MCF 10A (cell line): Measurements from ENCODE around the gene SMYD3. TPM values are rescaled to one million over a fixed set of nuclear protein-coding genes. Genes with fewer than 3 reads are reported as not detected.

Source experiments
- BruUV-seq: library from RNA; stranded (reverse); fragments of 400-500 nt; replicated peaks from 2 replicates; lab custom pipeline; 2021; lab: Mats Ljungman, UMichigan
- CTCF ChIA-PET: fragments of 300-600 bp; sonication (Branson Sonifier 250); formaldehyde crosslinking; extraction: SDS; loops from one replicate; lab custom pipeline; 2021; ENCODE audit warnings: antibody characterized with exemption, inconsistent platforms; lab: Yijun Ruan, JAX
- POLR2A ChIA-PET: fragments of 300-600, 350-650 bp; sonication (Branson Sonifier 250); formaldehyde crosslinking; extraction: SDS; loops from one replicate; lab custom pipeline; 2020; ENCODE audit warnings: antibody characterized with exemption, inconsistent platforms; lab: Yijun Ruan, JAX
- DNase-seq: peaks from one replicate; pipeline ENCODE4 v3.0.0-alpha.2; 2018; ENCODE audit not compliant: unreplicated experiment
- H3K27ac Mint-ChIP-seq: one replicate; pipeline ENCODE4 v1.8.0; 2022; ENCODE audit warnings: mild to moderate bottlenecking, low read depth, mixed read lengths; ENCODE audit not compliant: unreplicated experiment
- H3K27me3 Mint-ChIP-seq: one replicate; pipeline ENCODE4 v1.8.0; 2022; ENCODE audit warnings: mixed read lengths; ENCODE audit not compliant: insufficient read depth, unreplicated experiment
- H3K36me3 Mint-ChIP-seq: one replicate; pipeline ENCODE4 v1.8.0; 2022; ENCODE audit warnings: mild to moderate bottlenecking, moderate library complexity, mixed read lengths; ENCODE audit not compliant: insufficient read depth, unreplicated experiment
- H3K4me1 Mint-ChIP-seq: one replicate; pipeline ENCODE4 v1.8.0; 2022; ENCODE audit warnings: mixed read lengths; ENCODE audit not compliant: insufficient read depth, unreplicated experiment
- H3K4me3 Mint-ChIP-seq: one replicate; pipeline ENCODE4 v1.8.0; 2022; ENCODE audit warnings: mild to moderate bottlenecking, moderate library complexity, mixed read lengths; ENCODE audit not compliant: unreplicated experiment
- H3K9me3 Mint-ChIP-seq: one replicate; pipeline ENCODE4 v1.8.0; 2022; ENCODE audit warnings: mixed read lengths; ENCODE audit not compliant: unreplicated experiment
- intact Hi-C: fragments of 100-400 bp; cut with micrococcal nuclease; formaldehyde crosslinking; loops from 2 replicates; pipeline ENCODE4 v1.14.1; 2022
- total RNA-seq: library from RNA; stranded (reverse); gene quantifications from 2 replicates; pipeline ENCODE4 v1.2.3, GENCODE V29; 2022
- TF ChIP-seq, protein P1 (sequence below): fragments of 200-600 bp; IDR thresholded peaks from one replicate; pipeline ENCODE4 v1.8.0; 2022; ENCODE audit warnings: antibody characterized with exemption, mild to moderate bottlenecking; ENCODE audit not compliant: unreplicated experiment

The SMYD3 gene
- total RNA-seq, 1 experiment from 2014 or later: 26.9 TPM

DNA sequence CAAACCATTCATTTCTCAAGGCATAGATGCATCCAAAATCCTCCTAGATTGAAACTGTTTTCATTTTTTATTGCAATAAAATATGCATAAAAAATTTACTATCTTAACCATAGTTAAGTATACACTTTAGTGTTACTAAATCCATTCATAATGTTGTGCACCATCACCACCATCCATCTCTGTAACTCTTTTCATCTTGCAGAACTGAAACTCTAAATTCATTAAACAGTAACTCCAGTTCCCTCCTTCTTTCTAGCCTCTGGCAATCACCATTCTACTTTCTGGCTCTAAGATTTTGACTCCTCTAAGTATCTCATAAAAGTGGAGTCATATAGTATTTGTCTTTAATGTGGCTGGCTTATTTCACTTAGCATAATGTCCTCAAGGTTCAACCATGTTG lies 236.8 kb downstream of the SMYD3 start:
- POLR2A ChIA-PET: no interaction called here
- Mint-ChIP-seq H3K27ac (no peak overlapping the region), H3K27me3 (no peaks in the 10 kb centered on the region), H3K36me3 (no peaks in the 10 kb centered on the region), H3K4me1 (no peaks in the 10 kb centered on the region), H3K4me3 (no peak overlapping the region), H3K9me3 (no peaks in the 10 kb centered on the region)
- CTCF ChIA-PET: interaction anchor here (1.1 kb wide), 1 partner anchor 27 kb away, joined by 3 read pairs; no protein-coding TSS in a partner anchor
- no TSS peak for BruUV-seq
- no peak for DNase-seq
- TF ChIP-seq, protein P1, sequence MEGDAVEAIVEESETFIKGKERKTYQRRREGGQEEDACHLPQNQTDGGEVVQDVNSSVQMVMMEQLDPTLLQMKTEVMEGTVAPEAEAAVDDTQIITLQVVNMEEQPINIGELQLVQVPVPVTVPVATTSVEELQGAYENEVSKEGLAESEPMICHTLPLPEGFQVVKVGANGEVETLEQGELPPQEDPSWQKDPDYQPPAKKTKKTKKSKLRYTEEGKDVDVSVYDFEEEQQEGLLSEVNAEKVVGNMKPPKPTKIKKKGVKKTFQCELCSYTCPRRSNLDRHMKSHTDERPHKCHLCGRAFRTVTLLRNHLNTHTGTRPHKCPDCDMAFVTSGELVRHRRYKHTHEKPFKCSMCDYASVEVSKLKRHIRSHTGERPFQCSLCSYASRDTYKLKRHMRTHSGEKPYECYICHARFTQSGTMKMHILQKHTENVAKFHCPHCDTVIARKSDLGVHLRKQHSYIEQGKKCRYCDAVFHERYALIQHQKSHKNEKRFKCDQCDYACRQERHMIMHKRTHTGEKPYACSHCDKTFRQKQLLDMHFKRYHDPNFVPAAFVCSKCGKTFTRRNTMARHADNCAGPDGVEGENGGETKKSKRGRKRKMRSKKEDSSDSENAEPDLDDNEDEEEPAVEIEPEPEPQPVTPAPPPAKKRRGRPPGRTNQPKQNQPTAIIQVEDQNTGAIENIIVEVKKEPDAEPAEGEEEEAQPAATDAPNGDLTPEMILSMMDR: no peak
- intact Hi-C loops: no loop called here

- TF ChIP-seq, protein P1: no peak
- BruUV-seq: no TSS peak
- intact Hi-C loops: no loop called here
- CTCF ChIA-PET: interaction anchor here (0.9 to 1.1 kb wide), 2 partner anchors 11 to 28 kb away, joined by 3 read pairs; no protein-coding TSS in a partner anchor
- Mint-ChIP-seq H3K36me3 (no peaks in the 10 kb centered on the region), H3K27me3 (no peaks in the 10 kb centered on the region), H3K4me1 (no peaks in the 10 kb centered on the region), H3K27ac (no peak overlapping the region), H3K4me3 (no peak overlapping the region), H3K9me3 (no peaks in the 10 kb centered on the region)
- no peak for DNase-seq
- POLR2A ChIA-PET: no interaction called here
Observed at GRCh38 chr1:246269466-246269865, 237.6 kb downstream of the SMYD3 start.

DNA sequence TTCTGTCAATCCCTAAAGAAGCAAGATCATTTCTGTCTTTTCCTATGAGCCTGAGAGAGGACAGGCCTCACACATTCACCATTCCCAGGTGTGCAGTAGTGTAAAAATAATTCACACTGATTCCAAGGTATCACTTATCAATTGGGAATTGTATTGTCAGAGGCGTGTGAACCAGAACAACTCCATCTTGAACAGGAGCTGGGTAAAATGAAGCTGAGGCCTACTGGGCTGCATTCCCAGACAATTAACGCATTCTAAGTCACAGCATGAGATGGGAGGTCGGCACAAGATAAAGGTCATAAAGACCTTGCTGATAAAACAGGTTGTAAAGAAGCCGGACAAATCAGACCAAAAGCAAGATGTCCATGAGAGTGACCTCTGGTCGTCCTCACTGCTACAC lies 239.2 kb downstream of the SMYD3 start:
- CTCF ChIA-PET: interaction anchor here (0.6 to 1.2 kb wide), 2 partner anchors 10 to 16 kb away, joined by 3 to 4 read pairs; no protein-coding TSS in a partner anchor
- DNase-seq: no peak
- H3K27me3 Mint-ChIP-seq: no peaks in the 10 kb centered on the region
- TF ChIP-seq, protein P1: no peak
- no peak overlapping the region for H3K27ac Mint-ChIP-seq
- POLR2A ChIA-PET: interaction anchor here (0.7 kb wide), 1 partner anchor 106 kb away, joined by 3 read pairs; no protein-coding TSS in a partner anchor
- intact Hi-C loops: no loop called here
- H3K4me3 Mint-ChIP-seq: no peak overlapping the region
- no peaks in the 10 kb centered on the region for H3K36me3 Mint-ChIP-seq
- BruUV-seq: no TSS peak
- no peaks in the 10 kb centered on the region for H3K4me1 Mint-ChIP-seq
- H3K9me3 Mint-ChIP-seq: no peaks in the 10 kb centered on the region

DNA sequence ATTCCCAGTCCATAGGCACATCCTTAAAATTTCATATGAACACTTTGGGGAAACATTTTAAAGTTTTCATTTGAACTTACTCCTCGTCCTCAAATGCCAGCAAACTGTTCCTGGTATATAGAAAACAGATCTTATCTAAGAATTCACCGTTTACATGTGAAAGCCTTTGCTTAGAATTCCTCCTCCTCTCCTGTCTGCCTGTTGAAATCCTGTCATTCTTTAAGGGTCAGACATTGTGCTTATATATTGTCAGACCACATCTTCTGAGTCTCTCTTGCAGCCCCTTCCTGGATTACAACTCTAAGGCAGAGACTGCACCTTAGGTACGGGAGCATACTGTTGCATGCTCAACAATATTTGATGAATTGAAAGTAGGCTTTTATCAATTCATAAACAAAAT lies 239.7 kb downstream of the SMYD3 start:
- Mint-ChIP-seq H3K4me1 (no peaks in the 10 kb centered on the region), H3K36me3 (no peaks in the 10 kb centered on the region), H3K27me3 (no peaks in the 10 kb centered on the region), H3K4me3 (no peak overlapping the region), H3K9me3 (no peaks in the 10 kb centered on the region), H3K27ac (no peak overlapping the region)
- TF ChIP-seq, protein P1: no peak
- ChIA-PET POLR2A (no interaction called here), CTCF (interaction anchor here (0.6 to 1.3 kb wide), 4 partner anchors 9 to 626 kb away, joined by 3 to 5 read pairs (median 4); no protein-coding TSS in a partner anchor)
- no peak for DNase-seq
- BruUV-seq: no TSS peak
- intact Hi-C loops: no loop called here
